OCI-M2 (cell line): ENCODE results near the gene PLD5.
"Not testable (repeated sequence)": the region's sequence is repeated elsewhere in the genome, so short reads cannot be mapped to it uniquely, and the experiment has no call there.

Experiments
- DNase-seq: peaks from one replicate; lab custom pipeline; 2025; ENCODE audit not compliant: unreplicated experiment; lab: John Stamatoyannopoulos, UW

Gene PLD5

DNA sequence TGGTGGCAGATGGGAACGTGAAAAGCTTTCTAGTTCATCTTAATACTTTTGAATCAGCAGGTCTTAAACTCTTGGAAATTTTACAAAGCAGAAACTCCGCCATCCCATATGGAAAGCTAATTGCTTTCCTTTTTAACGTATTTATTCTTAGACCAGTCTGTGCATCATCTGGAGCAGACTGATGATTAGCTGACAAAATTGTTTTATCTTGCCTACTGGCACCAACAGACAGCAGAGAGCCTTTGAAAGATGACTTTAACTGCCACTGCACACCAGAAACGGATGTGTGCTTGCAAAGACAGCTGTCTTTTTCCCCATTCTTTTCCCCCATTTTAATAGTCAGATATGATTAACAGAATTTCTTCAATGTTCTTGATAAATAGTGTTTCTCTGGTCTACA, 97.0 kb downstream of the PLD5 start:
- DNase-seq, result no peak

DNA sequence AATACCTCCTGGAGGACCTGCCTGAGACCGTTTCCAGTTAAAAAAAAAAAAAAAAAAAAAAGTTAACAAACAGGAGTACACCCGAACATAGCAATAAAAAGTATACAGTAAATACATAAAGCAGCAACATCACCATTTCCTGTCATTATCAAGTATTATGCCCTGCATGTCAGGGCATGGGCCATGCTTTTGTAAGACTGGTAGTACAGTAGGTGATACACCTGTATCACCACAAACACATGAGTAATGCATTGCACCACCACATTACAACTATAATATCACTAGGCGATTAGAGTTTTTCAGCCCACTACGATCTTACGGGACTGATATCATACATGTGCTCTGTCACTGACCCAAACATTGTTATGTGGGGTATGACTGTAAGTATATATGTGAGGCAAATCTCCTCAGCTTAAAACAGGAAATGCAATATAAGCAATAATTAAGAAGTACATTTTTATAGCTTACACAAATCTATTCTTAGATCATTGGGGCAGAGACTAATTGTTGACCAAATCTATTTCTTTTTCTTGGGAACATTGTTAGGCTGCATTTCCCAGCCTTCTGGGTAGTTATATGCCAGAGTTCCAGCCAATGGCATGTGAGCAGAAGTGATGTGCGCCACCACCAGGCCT, 98.1 kb downstream of the PLD5 start:
- no peak for DNase-seq

DNA sequence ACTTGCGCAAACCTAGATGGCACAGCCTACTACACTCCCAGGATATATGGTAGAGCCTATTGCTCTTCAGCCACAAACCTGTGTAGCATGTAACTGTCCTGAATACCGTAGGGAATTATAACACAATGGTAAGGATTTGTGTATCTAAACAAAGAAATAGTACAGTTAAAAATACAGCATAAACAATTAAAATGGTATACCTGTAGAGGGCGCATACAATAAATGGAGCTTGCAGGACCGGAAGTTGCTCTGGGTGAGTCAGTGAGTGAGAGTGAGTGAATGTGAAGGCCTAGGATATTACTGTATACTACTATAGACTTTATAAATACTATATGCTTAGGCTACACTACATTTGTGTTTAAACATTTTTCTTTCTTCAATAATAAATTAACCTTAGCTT, 99.3 kb downstream of the PLD5 start:
- no peak for DNase-seq

DNA sequence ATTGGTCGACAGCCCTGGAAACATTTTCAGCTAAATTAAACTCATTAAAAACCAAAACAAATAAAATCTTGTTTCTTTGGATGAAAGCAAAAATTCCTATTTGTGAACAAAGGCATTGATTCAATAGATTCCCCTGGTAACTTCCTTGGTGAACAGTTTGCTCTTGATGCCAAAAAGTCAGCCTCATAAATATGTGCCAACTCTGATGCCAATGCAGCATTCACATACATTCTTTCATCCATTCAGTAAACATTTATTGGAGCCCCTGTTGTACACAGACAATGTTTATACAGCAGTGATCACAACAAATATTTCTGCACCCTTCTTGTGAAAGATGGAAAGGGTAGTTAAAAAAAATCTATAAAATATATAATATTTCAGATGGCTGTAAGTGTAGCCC, 107.8 kb downstream of the PLD5 start:
- DNase-seq, result no peak

DNA sequence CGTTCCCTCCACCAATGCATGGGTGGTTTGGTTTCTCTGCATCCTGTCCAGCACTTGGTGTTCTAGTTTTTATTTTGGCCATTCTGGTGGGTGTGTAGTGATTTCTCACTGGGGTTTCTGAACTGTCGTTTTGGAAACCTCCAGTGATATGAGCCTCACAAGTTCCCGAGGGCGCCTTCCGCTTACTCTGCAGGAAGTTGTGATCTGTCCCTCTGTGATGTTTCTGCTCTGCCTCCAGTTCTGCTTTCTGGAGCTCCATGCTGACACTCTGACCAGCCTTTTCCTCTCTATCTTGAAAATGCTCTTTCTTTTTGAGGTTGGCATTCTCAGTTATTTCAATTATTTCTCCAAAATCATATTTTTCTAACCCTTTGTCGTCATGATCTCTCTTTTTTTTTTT, 111.6 kb downstream of the PLD5 start:
- DNase-seq, result no peak

DNA sequence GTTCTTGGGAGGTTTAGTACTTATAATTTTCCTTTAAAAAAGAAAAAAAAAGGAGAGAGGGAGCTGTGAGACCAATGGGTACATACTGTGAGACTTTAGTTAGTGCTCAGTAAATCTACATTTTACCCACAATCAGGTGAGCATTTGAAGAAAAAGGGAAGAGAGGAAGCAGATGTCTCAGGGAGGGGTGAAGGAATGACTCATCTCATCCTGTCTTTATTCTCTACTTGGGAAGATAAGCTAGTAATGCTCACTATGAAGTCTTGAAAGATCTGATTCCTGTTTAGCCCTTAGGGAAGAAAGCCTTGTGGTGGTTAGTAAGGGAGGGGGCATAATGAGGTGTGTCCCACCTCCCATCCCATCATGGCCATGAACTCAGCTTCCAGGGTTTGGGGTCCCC, 112.6 kb downstream of the PLD5 start:
- no peak for DNase-seq

DNA sequence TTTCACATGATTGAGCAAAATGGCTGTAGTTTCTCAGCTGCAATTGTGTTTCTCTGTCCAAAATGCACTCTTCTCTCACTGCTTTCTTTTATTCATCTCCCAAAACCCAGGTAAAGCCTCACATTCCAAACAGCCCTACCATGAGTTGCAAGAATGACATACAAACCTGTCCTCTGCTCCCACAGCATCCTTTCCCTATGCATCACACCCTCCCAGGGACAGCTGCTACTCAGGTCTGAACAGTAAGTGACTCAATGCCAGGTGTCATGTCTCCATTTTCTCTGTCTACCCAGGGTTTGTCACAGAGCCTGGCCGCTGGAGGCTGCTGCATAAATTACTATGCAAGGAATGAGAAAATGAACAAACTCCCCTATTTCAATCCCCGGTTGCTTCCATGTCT, 118.5 kb downstream of the PLD5 start:
- DNase-seq, result no peak

DNA sequence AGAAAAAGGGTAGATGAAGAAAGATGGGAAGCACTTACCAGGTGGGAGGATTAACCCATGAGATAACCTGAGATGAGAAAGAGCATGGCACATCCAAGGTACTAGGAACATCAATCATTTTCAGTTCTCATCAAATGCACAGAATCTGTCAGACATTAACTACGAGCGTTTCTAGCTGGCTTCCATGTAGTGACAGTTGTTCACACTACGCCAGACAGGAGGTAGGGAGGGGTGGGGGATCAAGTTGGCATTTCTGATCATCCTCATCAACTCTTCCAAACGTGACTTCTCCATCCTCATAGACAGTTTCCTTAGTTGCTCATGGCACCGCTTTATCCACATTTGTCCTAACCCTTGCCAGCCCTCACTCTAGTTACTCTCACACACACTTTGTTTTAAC, 120.2 kb downstream of the PLD5 start:
- no peak for DNase-seq

DNA sequence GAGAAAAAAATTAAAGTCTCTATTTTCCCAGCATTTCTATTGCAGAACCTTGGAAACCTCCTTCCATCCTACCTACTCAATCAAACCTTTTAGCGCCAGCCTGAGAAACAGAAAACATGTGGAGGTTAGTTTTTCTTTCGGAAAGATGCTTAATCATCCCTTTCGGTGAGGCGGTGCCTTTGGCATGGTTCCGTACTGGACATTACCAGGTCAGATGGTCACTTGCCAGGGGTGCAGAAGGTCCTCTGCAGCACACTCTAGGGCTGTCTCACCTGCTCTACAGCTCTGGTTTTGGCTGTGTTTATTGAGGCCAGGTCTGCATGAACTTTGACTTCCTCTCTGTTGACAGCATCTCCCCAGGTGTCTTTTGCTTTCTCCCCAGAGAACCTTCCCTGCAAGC, 121.5 kb downstream of the PLD5 start:
- DNase-seq, result no peak

DNA sequence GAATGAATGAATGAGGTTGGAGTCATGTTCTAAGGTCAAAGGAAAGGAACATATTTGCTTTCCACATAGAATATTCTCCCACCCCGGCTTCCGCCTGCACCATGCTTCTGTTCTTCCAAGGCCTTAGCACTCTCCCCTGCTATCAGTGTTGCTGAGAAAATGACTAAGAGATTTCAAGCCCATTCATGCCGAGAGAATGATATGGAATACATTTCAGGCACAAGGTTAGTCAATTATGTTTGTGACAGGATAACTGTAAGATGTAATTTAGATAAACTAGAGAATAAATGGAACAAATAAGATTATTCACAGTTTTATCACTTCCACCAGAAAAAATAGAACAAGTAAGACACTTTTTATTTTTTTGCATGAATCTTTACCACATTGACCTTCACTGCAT, 122.6 kb downstream of the PLD5 start:
- DNase-seq, result no peak

DNA sequence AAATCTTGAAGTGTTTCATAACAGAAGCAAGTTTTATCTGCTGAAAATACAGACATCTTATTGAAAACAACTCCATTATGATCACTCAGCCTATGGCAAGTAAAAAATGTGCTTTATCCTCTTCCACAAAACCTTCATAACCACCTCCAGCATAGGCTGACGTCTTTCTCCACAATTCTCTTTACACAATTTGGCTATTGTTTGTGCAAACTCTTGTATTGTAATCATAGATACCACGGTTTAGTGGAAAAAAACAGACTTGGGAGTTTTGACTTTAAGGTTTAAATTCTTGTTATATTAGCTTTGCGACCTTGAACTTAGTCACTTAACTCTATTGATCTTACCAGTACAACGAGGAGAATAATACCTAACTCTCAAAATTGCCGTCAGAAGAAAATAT, 126.1 kb downstream of the PLD5 start:
- no peak for DNase-seq

DNA sequence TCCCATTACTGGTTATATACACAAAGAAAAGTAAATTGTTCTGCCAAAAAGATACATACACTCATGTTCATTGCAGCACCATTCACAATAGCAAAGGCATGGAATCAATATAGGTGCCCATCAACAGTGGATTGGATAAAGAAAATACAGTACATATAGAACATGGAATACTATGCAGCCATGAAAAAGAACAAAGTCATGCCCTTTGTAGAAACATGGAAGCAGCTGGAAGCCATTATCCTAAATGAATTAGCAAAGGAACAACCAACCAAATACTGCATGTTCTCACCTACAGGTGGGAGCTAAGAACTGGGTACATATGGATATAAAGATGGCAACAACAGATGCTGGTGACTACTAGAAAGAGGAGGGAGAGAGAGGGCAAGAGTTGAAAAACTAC, 132.6 kb downstream of the PLD5 start:
- DNase-seq, result no peak

DNA sequence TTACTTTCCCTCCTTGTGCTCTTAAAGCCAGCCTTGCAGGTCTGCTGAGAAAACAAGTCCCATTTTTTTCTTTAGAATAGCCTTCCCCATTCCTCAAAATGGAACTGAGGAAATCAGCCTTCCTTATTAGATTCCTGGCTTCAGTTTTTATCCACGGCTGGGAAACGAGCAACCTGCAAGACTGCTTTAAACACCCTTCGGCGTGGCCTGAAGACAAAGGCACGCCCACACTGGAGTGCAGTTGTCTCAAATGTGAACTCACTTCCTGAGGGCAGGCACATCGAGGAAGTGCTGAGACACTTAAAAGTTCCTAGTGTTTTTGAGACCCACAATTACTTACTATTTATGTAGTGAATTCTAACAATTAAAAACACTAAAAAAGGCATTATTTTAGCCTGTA, 148.4 kb downstream of the PLD5 start:
- DNase-seq, result not testable (repeated sequence)

DNA sequence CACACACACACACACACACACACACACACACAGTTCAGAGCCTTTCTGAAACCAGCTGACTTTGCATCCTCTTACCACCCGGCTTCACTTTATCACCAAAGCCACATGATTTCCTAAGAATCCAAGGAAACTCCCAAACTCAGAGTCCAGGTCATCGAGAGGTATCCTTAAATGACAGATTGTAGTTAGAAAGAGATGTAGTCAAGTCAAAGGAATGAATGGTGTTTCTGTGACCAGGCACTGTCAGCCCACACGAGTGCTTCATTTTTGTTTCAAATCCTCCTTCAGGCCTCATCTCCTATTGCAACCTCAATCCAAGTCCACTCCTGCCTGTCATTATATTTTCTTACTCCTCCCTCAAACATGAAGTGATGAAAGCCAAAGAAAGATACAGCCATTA, 174.1 kb downstream of the PLD5 start:
- DNase-seq, result not testable (repeated sequence)

DNA sequence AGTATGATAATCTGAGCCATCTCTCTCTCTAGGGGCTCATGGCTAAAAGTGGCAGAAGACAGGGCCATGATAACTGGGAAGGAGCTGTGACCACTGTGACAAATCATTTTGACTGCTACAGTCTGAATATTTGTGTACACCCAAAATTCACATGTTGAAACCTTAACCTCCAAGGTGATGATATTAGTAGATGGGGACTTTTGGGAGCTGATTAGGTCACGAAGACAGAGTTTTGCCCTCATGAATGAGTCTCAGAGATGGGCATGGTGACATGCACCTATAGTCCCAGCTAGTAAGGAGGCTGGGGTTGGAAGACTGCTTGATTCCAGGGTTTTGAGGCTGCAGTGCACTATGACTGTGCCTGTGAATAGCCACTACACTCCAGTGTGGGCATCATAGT, 174.9 kb downstream of the PLD5 start:
- no peak for DNase-seq

DNA sequence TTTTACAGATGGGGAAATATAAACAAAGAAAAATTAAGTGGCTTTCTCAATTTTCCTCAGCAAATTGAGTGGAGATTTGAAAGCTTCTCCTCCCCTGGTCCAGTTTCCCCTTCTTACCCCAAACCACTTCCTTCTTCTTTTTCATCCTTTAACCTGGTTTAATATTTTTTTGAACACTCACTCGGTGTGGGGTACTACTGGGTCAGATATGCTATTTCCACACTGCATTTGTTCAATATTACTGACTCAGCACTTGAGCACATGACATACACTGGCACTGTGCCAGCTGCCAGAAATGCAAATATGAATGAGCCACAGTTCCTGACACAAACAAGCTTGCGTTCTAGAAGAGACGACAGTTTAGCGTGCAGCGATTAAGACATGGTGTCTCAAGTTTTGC, 193.6 kb downstream of the PLD5 start:
- not testable (repeated sequence) for DNase-seq

DNA sequence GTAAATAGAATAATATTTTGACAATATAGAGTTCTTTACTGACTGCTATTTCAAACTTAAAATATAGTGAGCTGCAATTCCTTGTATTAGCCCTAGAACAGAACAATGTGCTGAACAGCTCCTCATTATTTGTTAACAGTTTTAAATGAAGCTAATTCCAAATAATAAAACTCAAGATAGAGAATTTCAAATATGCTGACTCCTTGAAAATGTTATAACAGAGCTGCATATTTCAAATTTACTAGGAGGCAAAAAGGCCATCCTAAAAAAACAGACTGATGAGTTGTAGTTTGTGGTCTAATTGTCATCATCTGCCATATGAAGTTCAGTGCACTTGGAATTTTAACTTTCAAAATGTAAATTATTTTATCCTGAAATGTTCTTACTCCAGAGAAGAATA, 197.1 kb downstream of the PLD5 start:
- not testable (repeated sequence) for DNase-seq

DNA sequence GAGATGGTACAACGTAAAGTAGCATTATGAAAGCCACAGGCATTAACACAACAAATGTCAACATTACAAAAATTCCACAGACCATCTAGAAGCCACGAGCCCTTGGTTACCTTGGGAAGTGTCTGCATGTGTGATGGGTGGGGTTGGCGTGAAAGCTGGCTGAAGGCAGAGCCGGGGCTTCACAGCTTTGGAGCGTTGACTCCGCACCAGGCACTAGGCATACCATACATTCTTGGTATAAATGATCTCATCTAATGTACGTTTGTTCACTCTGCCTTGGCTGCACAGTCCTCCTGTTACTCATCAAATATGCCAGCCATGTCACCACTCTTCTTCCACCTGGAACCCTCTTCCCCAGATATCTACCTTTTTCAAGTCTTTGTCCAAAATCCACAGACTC, 202.5 kb downstream of the PLD5 start:
- DNase-seq, result not testable (repeated sequence)

DNA sequence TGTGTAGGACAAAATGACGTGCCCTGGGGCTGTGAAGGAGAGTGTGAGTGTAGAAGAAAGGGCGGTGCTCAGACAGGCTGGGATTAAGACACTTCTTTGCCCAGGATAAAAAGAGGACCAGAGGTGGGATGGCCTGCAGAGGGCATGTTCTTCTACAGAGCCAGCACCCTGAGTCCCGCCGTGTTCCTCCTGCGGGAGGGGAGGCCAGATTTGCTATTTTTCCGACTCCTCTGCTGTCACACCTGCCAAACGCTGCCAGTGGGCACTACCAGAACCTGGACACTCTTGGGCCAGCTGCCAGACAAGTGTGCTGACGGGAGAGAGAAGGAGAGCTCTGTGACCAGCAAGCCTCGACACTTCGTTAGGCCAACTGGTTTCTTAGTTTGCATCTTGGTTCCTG, 206.4 kb downstream of the PLD5 start:
- no peak for DNase-seq

DNA sequence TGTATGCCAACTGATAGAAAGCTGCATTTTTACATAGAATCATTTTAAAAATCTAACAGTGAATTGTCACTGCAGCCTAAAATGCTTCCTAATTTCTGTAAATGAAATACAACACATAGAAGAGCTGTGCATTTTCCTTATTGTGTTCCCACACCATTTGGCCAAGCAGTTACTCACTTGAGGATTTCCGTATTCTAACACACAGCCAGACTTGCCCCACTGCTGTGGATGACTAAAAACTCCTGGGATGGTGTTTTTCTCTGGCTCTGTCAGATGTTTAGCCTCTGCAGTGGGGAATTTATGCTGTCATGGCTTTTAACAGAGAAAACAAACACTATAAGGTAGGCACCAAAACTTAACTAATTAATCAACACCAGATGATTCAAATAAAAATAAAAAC, 209.6 kb downstream of the PLD5 start:
- DNase-seq, result not testable (repeated sequence)

DNA sequence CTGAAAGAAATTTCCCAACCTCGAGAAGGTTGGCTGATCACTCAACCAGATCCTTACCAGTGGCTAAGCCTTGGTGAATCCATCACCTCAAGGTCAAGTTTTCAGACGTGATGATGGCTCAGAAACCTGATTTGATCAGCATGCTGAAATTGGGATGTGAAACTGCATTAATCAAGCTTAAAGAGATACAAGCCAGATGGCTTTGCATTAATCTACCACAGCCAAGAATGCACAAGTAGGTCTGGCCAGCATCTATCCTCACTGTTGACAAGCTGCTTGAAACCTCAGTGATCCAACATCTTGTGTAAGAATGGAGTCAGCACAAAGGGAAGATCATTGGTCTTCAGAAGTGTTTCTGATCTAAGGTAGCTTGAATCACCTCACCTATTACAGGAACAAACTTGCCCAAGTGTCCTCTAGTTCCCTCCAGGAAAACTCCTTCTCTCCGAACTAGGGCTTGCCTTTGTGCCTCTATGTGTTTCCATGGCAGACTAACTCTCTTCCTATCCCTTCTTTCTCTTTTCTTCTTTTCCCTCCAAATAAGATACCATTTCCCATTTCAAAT, 210.3 kb downstream of the PLD5 start:
- not testable (repeated sequence) for DNase-seq

DNA sequence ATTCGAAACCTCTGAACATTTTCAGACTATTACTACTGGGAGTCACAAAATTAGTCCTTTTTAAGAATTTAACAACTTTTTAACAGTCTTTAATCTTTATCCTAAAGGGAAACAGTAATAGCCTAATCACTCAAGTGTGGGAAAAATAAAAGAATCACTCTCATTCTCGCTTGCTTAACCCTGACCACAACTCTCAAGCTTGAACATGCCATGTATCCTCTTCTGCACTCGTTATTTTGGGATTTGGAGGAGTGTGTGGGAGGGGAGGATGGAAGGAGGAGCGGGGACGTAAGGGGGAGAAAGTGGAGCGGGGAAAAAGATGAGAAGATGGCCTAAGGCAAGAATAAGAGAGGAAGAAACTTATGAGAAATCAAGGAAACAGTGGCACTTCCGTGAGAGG, 215.8 kb downstream of the PLD5 start:
- not testable (repeated sequence) for DNase-seq

DNA sequence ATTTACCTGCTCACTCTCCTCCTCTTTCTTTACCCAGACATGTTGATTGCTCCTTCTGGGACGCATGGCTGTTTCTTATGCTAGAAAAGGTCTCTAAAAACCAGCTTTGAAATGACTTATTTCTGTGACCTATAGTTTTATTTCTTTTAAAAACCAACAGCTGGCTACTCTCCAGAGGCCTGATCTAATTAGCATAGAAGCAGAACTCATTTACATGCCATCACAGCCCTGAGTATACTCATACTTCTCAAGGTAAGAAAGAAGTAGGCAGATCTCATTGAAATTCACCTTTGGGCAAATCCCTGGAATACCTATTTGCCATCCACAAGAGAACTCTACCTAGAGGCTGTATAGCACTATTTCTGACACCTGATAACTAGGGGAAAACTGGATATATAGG, 230.7 kb downstream of the PLD5 start:
- not testable (repeated sequence) for DNase-seq
